Measurements from ENCODE around the gene NPM1.
"Not testable (repeated sequence)": the region's sequence is repeated elsewhere in the genome, so short reads cannot be mapped to it uniquely, and the experiment has no call there.

Gene NPM1, protein sequence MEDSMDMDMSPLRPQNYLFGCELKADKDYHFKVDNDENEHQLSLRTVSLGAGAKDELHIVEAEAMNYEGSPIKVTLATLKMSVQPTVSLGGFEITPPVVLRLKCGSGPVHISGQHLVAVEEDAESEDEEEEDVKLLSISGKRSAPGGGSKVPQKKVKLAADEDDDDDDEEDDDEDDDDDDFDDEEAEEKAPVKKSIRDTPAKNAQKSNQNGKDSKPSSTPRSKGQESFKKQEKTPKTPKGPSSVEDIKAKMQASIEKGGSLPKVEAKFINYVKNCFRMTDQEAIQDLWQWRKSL

DNA sequence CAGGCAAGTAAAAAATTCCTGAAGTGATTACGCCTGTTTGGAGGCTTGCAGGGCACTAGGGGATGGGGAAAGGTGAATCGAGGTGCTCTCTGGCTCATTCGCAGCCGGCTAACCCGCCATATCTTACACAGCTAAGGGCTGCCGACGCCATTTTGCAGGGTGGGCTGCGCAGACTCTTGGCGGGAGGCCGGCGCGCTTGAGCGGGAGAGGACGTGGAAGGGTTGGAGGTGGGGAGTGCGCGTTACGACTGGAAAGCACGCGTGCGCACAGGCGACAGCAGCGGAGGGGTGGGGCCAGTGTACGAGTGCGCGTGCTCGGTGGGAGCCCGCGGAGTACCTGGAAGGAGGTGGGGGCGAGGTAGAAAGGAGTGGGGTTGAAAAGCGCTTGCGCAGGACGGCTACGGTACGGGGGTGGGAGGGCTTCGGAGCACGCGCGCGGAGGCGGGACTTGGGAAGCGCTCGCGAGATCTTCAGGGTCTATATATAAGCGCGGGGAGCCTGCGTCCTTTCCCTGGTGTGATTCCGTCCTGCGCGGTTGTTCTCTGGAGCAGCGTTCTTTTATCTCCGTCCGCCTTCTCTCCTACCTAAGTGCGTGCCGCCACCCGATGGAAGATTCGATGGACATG lies at the start of gene NPM1:
NPM1 (plus strand) TSS at position 505 of the 625 bp plus-strand sequence; CDS start at position 605, 100 bp downstream.
- peak; percentile 94 for DNase-seq

DNA sequence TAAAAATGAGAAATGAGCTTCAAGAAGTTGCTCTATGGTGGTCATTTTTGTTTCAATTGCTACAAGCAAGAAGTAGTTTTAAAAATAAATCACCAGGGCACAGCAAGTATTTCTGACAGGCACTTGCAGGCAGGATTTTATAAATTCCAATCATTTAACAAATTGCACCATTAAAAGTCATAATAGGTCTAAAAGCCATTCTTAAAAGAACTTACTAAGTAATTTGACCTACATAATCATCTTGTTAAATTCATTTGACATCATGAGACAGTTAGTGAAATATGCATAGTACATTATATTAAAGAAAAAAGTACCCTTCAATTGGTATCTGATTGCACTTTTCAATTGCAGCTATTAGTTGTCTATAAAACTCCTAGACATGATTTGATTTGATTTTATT lies 47.6 kb upstream of the NPM1 start:
- DNase-seq: no peak

DNA sequence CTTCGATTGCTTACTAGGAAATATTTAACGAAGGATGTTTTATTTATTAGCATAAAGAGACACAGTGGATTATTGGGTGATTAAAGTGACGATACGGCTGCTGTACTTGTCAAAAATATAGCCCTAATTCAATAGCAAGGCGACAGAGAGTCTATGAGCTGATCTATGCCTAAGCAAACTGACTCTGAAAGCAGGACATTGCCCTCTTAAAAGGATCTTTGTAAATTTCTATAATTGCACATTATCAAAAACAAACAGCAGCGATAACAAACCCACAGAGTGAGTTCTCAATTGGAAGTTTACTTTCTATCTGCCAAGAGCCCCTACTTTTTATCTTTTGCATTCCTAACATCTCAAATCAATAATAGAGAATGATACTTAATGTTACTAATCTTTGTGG lies 47.2 kb upstream of the NPM1 start:
- no peak for DNase-seq

DNA sequence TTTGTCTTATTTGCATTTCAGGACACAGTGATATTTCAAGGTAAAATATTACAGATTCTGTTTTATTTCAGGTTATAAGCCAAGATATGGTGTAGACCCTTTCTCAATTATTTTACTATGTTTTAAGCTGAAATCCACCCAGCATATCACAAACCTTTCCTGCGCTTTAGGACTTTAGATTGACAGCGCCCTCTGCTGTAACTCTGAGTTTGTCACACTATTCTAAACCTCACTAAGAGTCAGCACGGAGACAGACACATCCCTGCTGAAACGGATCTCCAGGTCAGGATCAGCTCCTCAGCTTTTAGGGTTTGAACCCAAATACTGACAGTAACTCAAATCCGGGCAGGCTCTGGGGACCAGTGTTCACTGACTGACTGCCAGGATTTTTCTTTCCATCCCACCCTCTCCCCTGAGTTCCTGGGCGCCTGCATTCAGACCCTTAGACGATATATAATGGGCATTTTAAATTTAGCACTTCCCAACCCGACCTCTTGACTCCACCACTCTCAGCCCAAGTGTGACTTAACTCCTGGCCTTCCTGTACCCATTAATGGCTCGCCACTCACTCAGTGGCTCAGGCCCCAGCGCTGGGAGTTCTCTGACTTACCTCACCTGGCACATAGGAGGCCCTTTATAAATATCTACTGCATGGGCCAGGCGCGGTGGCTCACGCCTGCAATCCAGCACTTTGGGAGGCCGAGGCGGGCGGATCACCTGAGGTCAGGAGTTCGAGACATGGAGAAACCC lies 45.1 kb upstream of the NPM1 start:
- no peak for DNase-seq

DNA sequence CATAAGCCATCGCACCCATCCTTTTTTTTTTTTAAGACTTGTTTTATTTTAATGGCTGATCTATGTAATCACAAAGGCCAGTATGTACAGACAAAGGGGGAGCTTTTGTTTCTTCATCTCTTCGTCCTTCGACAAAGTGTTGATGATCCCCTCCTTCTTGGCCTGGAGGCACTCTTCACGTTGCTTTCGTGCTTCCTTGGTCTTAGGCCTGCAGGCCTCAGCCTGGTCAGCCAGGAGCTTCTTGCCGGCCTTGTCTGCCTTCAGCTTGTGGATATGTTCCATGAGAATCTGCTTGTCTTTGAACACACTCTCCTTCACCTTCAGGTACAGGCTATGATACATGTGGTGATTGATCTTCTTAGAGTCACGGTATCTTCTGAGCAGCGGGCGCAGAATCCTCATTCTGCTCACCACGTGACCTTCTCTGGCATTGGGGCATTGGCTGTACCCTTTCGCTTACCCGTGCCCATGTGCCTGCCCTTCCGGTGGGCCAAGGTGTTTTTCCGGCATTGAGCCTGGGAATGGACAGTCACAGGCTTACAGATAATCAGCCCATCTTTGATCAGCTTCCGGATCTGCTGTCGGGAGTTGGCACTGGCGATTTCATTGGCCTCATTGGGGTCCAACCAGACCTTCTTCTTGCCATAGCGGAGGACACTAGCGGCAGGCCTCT lies 42.6 kb upstream of the NPM1 start:
- no peak for DNase-seq

DNA sequence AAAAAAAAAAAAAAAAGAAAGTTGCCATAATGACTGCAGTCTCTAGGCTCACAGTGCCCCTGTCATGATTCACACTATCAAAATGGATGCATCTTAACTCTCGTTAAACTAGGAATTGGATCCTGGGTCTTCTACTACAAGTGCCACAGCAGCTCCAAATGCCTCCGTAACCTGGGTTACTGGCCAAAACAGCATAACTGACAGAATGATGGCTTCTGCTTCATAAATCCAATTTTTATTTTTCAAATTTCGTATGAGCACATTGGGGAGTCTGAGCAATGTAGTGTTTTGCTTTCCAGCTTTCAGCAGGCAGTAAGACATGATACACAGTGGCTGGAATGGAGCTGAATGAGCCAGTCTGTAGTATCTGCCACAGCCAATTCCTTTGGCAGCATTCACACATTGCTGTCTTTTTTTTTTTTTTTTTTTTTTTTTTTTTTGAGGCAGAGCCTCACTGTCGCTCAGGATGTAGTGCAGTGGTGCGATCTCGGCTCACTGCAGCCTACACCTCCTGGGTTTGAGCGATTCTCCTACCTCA lies 36.0 kb upstream of the NPM1 start:
- DNase-seq: no peak

DNA sequence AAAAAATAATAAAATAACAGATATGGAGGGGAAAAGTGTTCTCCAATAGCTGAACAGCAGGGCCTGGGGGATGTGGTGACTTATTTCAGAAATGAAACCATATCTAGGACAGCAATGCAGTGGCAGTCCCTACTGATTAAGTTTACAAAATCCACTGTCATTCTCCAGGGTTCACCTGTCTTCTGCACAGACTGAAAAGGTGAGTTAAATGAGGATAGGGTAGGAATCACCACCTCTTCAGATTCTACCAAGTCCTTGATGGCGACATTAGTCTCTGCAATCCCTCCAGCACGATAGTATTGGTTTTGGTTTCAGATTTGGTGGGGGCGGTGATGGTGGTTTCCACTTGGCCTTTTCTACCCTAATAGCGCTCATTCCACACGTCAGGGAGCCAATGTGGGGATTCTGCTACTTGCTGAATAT lies 32.3 kb upstream of the NPM1 start:
- DNase-seq: no peak

DNA sequence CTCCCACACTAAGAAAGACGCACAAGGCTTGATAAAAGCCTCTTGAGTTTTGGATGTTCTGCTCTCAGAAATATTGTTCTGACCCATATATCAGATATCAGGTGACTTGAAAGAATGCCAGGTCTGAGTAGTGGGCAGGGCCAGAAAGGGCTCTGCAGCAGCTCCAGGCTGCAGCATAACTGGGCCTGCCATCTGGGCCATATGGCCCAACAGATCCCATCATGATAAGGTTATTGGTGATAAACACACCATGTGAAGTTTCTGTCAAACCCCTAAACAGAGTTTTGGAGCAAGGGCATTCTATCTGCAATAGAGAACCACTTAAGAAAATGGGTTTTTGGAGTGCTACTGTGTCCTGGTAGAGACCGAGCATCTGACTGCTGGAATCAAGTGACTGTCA lies 29.8 kb upstream of the NPM1 start:
- DNase-seq: no peak

DNA sequence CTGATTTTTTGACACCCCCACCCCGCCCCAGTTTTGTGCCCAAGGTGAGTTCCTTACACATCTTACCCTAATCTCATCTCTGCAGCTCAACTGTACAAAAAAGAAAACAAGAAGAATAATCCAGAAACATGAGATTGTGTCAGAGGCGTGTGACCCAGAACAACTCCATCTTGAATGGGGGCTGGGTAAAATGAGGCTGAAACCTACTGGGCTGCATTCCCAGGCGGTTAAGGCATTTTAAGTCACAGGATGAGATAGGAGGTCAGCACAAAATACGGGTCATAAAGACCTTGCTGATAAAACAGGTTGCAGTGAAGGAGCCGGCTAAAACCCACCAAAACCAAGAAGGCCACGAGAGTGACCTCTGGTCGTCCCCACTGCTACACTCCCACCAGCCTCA lies 26.5 kb upstream of the NPM1 start:
- DNase-seq: not testable (repeated sequence)

DNA sequence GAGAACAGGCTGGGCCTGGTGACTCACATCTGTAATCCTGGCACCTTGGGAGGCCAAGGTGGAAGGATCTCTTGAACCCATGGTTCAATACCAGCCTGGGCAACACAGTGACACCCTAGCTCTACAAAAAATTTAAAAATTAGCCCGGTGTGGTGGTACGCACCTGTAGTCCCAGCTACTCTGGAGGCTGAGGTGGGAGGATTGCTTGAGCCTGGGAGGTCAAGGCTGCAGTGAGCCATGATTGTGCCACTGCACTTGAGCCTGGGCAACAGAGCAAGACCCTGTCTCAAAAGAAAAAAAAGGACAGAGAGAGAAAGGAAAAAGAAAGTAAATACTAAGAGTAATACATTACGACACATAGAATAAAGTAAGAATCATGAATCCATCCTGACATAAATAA lies 24.4 kb upstream of the NPM1 start:
- DNase-seq: not testable (repeated sequence)

DNA sequence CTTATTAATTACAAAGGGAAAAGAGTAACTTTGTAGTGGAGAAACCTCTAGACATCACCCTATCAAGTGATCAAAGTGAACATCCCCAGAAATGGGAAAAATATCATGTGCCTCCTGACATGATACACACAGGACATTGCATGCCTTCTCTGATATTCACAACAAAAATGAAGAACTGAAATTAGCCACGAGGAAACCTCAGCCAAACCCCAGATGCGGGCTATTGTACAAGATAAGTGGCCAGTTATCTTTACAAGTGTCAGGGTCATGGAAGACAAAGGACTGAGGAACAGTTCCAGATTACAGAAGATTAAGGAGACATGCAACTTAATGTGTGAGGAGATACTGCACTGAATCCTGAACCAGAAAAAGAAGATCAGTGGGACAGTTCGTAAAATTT lies 23.8 kb upstream of the NPM1 start:
- DNase-seq: no peak

DNA sequence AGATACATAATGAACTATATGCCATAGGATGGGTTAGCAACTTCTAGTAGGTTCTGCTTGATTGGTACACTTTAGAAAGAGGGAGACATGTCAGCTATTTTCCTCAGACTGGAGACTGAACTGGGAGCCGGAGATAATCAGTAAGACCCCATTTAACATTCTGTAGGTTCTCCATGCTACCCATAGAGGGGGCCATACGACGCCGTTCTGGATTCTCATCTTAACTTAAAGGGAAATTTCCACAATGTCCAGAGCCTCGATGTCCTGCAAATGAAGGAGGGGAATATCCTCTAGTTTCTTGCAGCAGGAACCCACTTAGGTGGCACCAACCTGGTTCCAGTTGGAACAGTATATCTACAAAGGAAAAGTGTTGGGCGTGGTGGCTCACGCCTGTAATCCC lies 22.3 kb upstream of the NPM1 start:
- DNase-seq: no peak

DNA sequence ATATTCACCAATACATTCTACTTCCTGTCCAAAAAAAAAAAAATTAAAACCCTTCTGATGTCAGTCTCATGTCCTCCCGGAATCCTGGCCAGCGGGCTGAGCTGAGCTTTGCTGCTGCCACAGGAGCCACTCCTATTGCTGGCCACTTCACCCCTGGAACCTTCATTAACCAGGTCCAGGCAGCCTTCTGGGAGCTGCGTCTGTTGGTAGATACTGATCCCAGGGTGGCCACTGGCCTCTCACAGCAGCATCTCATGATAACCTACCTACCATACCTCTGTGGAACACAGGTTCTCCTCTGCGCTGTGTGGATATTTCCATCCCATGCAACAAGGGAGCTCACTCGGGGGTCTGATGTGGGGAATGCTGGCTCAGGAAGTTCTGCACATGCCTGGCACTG lies 21.0 kb upstream of the NPM1 start:
- no peak for DNase-seq

DNA sequence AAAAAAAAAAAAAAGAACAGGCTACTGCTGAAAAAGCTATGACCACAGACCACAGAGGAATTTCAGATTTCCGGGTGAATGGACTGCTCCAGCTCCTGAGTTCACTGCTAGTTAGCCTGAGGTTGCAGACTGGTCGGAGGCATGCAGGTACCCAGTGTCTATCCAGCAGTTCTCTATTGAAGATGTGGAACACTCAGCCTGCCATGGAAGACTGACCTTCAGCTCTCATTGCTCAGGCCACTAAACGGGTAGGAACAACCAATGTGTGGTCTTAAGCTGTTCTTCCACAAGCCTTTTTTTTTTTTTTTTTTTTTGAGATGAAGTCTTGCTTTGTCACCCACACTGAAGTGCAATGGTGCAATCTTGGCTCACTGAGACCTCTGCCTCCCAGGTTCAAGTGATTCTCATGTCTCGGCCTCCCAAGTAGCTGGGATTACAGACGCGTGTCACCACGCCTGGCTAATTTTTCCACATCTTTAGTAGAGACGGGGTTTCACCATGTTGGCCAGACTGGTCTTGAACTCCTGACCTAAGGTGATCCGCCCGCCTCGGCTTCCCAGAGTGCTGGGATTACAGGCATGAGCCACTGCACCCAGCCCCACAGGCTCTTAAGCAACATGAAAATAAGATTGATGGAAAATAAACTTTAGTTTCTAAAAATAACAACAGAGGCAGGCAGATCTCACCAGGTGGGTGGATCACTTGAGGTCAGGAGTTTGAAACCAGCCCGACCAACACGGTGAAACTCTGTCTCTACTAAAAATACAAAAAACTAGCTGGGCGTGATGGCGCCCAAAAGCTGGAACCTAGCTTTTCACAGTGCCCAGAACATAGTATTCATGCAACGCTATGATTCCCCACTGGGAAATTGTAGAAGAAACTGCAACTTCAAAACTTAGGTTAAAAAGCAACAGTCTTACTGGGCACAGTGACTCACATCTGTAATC lies 20.0 kb upstream of the NPM1 start:
- no peak for DNase-seq

DNA sequence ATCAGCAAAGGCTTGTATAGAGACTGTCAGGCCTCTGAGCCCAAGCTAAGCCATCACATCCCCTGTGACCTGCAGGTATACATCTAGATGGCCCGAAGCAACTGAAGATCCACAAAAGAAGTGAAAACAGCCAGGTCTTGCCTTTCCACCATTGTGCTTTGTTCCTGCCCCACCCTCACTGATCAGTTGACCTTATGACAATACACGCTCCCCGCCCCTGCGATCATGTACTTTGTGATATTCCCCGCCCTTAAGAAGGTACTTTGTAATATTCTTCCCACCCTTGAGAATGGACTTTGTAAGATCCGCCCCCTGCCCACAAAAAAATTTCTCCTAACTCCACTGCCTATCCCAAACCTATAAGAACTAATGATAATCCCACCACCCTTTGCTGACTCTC lies 18.6 kb upstream of the NPM1 start:
- no peak for DNase-seq

DNA sequence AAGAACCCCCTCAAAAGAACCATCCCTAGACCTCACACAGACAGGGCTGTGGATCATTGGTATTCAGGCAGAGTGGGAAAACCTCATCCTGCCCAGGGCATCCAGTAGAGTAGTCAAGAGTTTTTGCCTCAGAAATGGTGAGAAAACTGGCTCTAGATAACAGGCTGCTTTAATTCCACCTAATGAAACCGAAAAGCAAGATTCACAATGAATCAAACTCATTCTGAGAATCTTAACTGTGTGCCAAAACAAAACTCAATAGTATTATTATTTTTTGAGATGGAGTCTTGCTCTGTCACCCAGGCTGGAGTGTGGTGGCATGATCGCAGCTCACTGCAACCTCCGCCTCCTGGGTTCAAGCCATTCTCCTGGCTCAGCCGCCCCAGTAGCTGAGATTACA lies 17.8 kb upstream of the NPM1 start:
- no peak for DNase-seq

DNA sequence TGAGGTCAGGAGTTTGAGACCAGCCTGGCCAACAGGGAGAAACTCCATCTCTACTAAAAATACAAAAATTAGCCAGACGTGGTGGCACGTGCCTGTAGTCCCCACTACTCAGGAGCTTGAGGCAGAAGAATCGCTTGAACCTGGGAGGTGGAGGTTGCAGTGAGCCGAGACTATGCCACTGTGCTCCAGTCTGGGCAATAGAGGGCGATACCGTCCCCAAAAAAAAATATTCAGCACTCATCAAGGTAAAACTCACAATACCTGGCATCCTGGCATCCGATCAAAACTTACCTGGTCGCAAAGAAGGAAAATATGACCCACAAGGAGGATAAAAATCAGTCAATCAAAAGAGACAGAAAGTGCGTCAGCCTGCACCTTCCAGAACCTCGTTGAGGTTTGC lies 16.8 kb upstream of the NPM1 start:
- DNase-seq: not testable (repeated sequence)

DNA sequence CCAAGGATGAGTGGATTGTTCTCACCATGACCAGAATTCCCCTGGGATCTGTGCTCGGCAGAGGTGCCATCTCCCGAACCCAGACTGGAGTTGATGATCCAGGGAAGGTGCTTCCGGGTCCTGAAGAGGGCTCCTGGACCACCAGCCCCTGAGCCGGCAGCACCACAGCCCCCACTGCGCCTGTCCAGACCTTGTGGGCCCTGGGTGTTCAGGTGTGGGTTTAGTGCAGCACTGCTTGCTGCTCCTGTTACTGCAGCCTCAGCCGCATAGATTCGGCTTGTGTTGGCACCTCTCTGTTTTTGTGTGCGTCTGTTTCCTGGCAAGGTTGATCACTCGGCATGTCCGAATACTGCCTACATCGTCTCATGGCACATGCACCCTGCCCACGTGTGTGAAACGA lies 16.3 kb upstream of the NPM1 start:
- no peak for DNase-seq

DNA sequence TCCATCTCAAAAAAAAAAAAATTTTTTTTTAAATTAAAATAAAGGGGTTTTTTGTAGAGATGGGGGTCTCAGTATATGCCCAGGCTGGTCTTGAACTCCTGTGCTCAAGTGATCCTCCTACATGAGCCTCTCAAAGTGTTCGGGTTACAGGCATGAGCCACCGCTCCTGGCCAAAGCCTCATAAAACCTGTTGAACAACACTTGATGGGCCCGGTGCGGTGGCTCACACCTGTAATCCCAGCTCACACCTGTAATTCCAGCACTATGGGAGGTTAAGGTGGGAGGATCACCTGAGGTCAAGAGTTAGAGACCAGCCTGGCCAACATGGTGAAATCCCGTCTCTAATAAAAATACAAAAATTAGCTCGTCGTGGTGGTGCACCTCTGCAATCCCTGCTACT lies 7.7 kb upstream of the NPM1 start:
- no peak for DNase-seq

DNA sequence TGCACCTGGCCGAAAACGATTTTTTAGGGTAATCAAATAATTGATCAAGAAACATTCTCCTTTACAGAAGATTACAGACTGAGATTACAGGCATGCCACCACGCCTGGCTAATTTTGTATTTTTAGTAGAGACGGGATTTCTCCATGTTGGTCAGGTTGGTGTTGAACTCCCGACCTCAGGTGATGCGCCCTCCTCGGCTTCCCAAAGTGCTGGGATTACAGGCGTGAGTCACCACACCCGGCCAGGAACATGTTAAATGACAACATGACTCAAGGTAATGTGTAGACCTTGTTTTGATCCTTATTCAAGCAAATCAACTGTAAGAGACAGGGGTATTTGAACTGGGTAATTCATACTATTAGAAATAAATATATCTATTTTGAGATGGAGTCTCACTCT lies 3.2 kb upstream of the NPM1 start:
- not testable (repeated sequence) for DNase-seq

DNA sequence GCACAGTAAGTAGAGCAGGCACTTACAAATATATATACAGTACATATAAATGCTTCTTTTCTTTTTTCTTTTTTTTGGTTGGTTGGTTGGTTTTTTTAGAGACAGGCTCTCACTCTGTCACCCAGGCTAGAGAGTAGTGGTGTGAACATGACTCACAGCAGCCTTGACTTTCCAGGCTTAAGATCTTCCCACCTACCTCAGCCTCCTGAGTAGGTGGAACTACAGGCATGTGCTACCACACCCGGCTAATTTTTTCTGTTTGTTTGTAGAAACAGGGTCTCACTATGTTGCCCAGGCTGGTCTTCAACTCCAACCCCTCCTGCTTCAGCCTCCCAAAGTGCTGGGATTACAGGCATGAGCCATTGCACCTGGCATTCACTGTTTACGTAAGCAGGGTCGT lies 2.6 kb upstream of the NPM1 start:
- not testable (repeated sequence) for DNase-seq

Data from GOT3 (cell line).